Fibroblast of lung (primary cell): ENCODE data around the gene TMEM31. TPM values are rescaled to one million over a fixed set of nuclear protein-coding genes. Genes with fewer than 3 reads are reported as not detected.

Experiments
- DNase-seq, 2 donors: peaks; one replicate each; pipeline versions ENCODE4 v3.0.0 to v3.0.0-alpha.2; 2010; ENCODE audit warnings: low read depth in 2 of 2
- H2AFZ ChIP-seq: 2 replicates; pipeline ENCODE4 v1.5.1; 2012; ENCODE audit warnings: low read length, control low read depth, inconsistent platforms
- H3K27ac ChIP-seq: 2 replicates; pipeline ENCODE4 v1.5.1; 2011; ENCODE audit warnings: low read length, control low read depth; ENCODE audit not compliant: insufficient read depth
- H3K27me3 ChIP-seq: 2 replicates; pipeline ENCODE4 v1.5.1; 2011; ENCODE audit warnings: mild to moderate bottlenecking, low read length; ENCODE audit not compliant: control insufficient read depth, insufficient read depth
- H3K36me3 ChIP-seq: 2 replicates; pipeline ENCODE4 v1.5.1; 2011; ENCODE audit warnings: low read length; ENCODE audit not compliant: control insufficient read depth, insufficient read depth
- H3K4me1 ChIP-seq: 2 replicates; pipeline ENCODE4 v1.5.1; 2011; ENCODE audit warnings: low read length; ENCODE audit not compliant: control insufficient read depth, insufficient read depth; ENCODE audit errors: extremely low read depth
- H3K4me2 ChIP-seq: 2 replicates; pipeline ENCODE4 v1.5.1; 2011; ENCODE audit warnings: low read length, control low read depth; ENCODE audit not compliant: insufficient read depth; ENCODE audit errors: extremely low read depth
- H3K4me3 ChIP-seq, 4 experiments: fragments of 200-600 bp in 1 of 4; sonication (generic) in 1 of 4; replicated peaks in 1 of 4; 2 replicates each; pipeline ENCODE4 v1.5.1; 2011 to 2016; ENCODE audit warnings: low read length in 4 of 4, low read depth in 3 of 4, mild to moderate bottlenecking in 3 of 4, control low read depth in 2 of 4, inconsistent platforms in 1 of 4, mixed read lengths in 1 of 4; ENCODE audit not compliant: insufficient read depth in 1 of 4; ENCODE audit errors: control extremely low read depth in 1 of 4
- H3K79me2 ChIP-seq: 2 replicates; pipeline ENCODE4 v1.5.1; 2012; ENCODE audit warnings: mild to moderate bottlenecking, low read length, inconsistent platforms; ENCODE audit not compliant: control insufficient read depth, insufficient read depth
- H3K9ac ChIP-seq: 2 replicates; pipeline ENCODE4 v1.5.1; 2011; ENCODE audit warnings: mild to moderate bottlenecking, low read length, control low read depth; ENCODE audit not compliant: insufficient read depth
- H3K9me3 ChIP-seq: 2 replicates; pipeline ENCODE4 v1.5.1; 2012; ENCODE audit warnings: low read depth, low read length; ENCODE audit not compliant: control insufficient read depth, insufficient read depth
- H4K20me1 ChIP-seq: 2 replicates; pipeline ENCODE4 v1.5.1; 2011; ENCODE audit warnings: low read length; ENCODE audit not compliant: control insufficient read depth, insufficient read depth; ENCODE audit errors: extremely low read depth
- CTCF ChIP-seq, 2 donors: IDR thresholded peaks in 1 of 2; conservative IDR thresholded peaks in 1 of 2; 1 replicate in 1 of 2; 2 replicates in 1 of 2; pipeline ENCODE4 v1.5.1; 2011 to 2012; ENCODE audit warnings: low read length in 2 of 2, control low read depth in 1 of 2, inconsistent platforms in 1 of 2, low read depth in 1 of 2, mild to moderate bottlenecking in 1 of 2
- EZH2 ChIP-seq: IDR thresholded peaks from 2 replicates; pipeline ENCODE4 v1.5.1; 2012; ENCODE audit warnings: low read length, control low read depth, mild to moderate bottlenecking; ENCODE audit errors: missing control alignments
- polyA plus RNA-seq, 2 donors: library from polyadenylated mRNA; depleted of rRNA in 1 of 2; stranded (reverse) in 1 of 2; unstranded in 1 of 2; fragments of >200 nt; gene quantifications; 2 replicates each; pipeline ENCODE4 v1.2.1, GENCODE V29; 2011 to 2012; ENCODE audit warnings: missing spikeins in 1 of 2
- total RNA-seq: library from RNA; depleted of rRNA; stranded (reverse); fragments of >200 nt; gene quantifications from 2 replicates; pipeline ENCODE4 v1.2.1, GENCODE V29; 2014

Gene TMEM31
- total and polyA plus RNA-seq, 2 donors (not counting 1 experiment from before 2014, with no cell fraction given): 0.10 TPM; not detected in 1

- Histone ChIP-seq H3K4me1 (no peaks in the 10 kb centered on the region), H3K27ac (no peak overlapping the region), H3K9me3 (no peaks in the 10 kb centered on the region), H3K4me3 (no peak overlapping the region), H3K36me3 (no peaks in the 10 kb centered on the region), H2AFZ (no peak overlapping the region), H3K79me2 (no peaks in the 10 kb centered on the region), H4K20me1 (no peaks in the 10 kb centered on the region), H3K27me3 (no peaks in the 10 kb centered on the region), H3K4me2 (no peak overlapping the region), H3K9ac (no peak overlapping the region)
- TF ChIP-seq EZH2 (no peak), CTCF (conservative IDR thresholded peaks at IDR 0.05 in 1 of 2, IDR thresholded peaks at IDR 0.05 in 1 of 2; ENCODE audit: low read depth in 1 of 2, low read length in 2 of 2) (no peak)
- no peak for DNase-seq
Observed at GRCh38 chrX:103747163-103747562, 36.5 kb downstream of the TMEM31 start.

- Histone ChIP-seq H3K9me3 (no peaks in the 10 kb centered on the region), H3K36me3 (no peaks in the 10 kb centered on the region), H2AFZ (no peak overlapping the region), H3K4me3 (no peak overlapping the region), H4K20me1 (no peaks in the 10 kb centered on the region), H3K4me2 (no peak overlapping the region), H3K79me2 (no peaks in the 10 kb centered on the region), H3K4me1 (no peaks in the 10 kb centered on the region), H3K27ac (no peak overlapping the region), H3K27me3 (peaks cover 5% of the 10 kb centered on the region), H3K9ac (no peak overlapping the region)
- DNase-seq: no peak
- TF ChIP-seq CTCF (conservative IDR thresholded peaks at IDR 0.05 in 1 of 2, IDR thresholded peaks at IDR 0.05 in 1 of 2; ENCODE audit: low read depth in 1 of 2, low read length in 2 of 2): no peak
- TF ChIP-seq EZH2: no peak
Observed at GRCh38 chrX:103754401-103754800, 43.7 kb downstream of the TMEM31 start.

GRCh38 chrX:103756736-103757135 is 46.0 kb downstream of the TMEM31 start:
- no peaks in the 10 kb centered on the region for H3K79me2 ChIP-seq
- H3K9ac ChIP-seq: no peak overlapping the region
- H3K4me1 ChIP-seq: no peaks in the 10 kb centered on the region
- H4K20me1 ChIP-seq: no peaks in the 10 kb centered on the region
- no peak for TF ChIP-seq EZH2
- no peak for TF ChIP-seq CTCF (conservative IDR thresholded peaks at IDR 0.05 in 1 of 2, IDR thresholded peaks at IDR 0.05 in 1 of 2; ENCODE audit: low read depth in 1 of 2, low read length in 2 of 2)
- H3K4me3 ChIP-seq: no peak overlapping the region
- H3K36me3 ChIP-seq: no peaks in the 10 kb centered on the region
- H2AFZ ChIP-seq: no peak overlapping the region
- H3K9me3 ChIP-seq: no peaks in the 10 kb centered on the region
- no peak overlapping the region for H3K4me2 ChIP-seq
- peaks cover 5% of the 10 kb centered on the region for H3K27me3 ChIP-seq
- no peak for DNase-seq
- H3K27ac ChIP-seq: no peak overlapping the region
